Mesenchymal stem cell (in vitro differentiated cells and primary cell): ENCODE data around the gene VCAM1.
"Not testable (repeated sequence)": the region's sequence is repeated elsewhere in the genome, so short reads cannot be mapped to it uniquely, and the experiment has no call there.

Experiments used
- DNase-seq: peaks from one replicate; pipeline ENCODE4 v3.0.0-alpha.2; 2013
- H2AFZ ChIP-seq: one replicate; pipeline ENCODE4 v1.6.1; 2013; ENCODE audit warnings: low read depth, mild to moderate bottlenecking, control low read depth, inconsistent platforms, low read length, moderate library complexity
- H2AK5ac ChIP-seq: 2 replicates; pipeline ENCODE4 v1.6.1; 2013; ENCODE audit warnings: low read length, moderate library complexity, mild to moderate bottlenecking, inconsistent platforms; ENCODE audit not compliant: severe bottlenecking
- H2BK120ac ChIP-seq: one replicate; pipeline ENCODE4 v1.6.1; 2013; ENCODE audit warnings: low read depth, mild to moderate bottlenecking, inconsistent platforms, low read length, moderate library complexity
- H2BK12ac ChIP-seq, 2 experiments: one replicate each; pipeline ENCODE4 v1.6.1; 2013; ENCODE audit warnings: inconsistent platforms in 2 of 2, low read length in 2 of 2, mild to moderate bottlenecking in 2 of 2, moderate library complexity in 2 of 2, control low read depth in 1 of 2
- H2BK15ac ChIP-seq: one replicate; pipeline ENCODE4 v1.6.1; 2013; ENCODE audit warnings: mild to moderate bottlenecking, low read depth, inconsistent platforms; ENCODE audit not compliant: poor library complexity, severe bottlenecking
- H2BK5ac ChIP-seq: 2 replicates; pipeline ENCODE4 v1.6.1; 2013; ENCODE audit warnings: low read depth, mild to moderate bottlenecking, low read length, control low read depth, inconsistent platforms; ENCODE audit not compliant: poor library complexity, severe bottlenecking
- H3K14ac ChIP-seq, 2 experiments: one replicate each; pipeline ENCODE4 v1.6.1; 2013; ENCODE audit warnings: inconsistent platforms in 2 of 2, low read length in 2 of 2, control low read depth in 1 of 2, mild to moderate bottlenecking in 1 of 2, moderate library complexity in 1 of 2
- H3K18ac ChIP-seq, 2 experiments: one replicate each; pipeline ENCODE4 v1.6.1; 2013; ENCODE audit warnings: inconsistent platforms in 2 of 2, low read length in 2 of 2, control low read depth in 1 of 2, low read depth in 1 of 2, mild to moderate bottlenecking in 1 of 2
- H3K23ac ChIP-seq, 2 experiments: one replicate each; pipeline ENCODE4 v1.6.1; 2013; ENCODE audit warnings: inconsistent platforms in 2 of 2, low read length in 2 of 2, mild to moderate bottlenecking in 2 of 2, moderate library complexity in 2 of 2, control low read depth in 1 of 2
- H3K27ac ChIP-seq: 2 replicates; pipeline ENCODE4 v1.5.1; 2013; ENCODE audit warnings: mild to moderate bottlenecking, moderate library complexity, low read length, control low read depth, inconsistent platforms; ENCODE audit not compliant: poor library complexity, severe bottlenecking
- H3K27me3 ChIP-seq, 2 experiments: 2 replicates each; pipeline versions ENCODE4 v1.6.1 to v1.7.0; 2013; ENCODE audit warnings: low read length in 2 of 2, mild to moderate bottlenecking in 2 of 2, moderate library complexity in 2 of 2, control low read depth in 1 of 2, inconsistent platforms in 1 of 2; ENCODE audit not compliant: control insufficient read depth in 1 of 2, insufficient read depth in 1 of 2
- H3K36me3 ChIP-seq, 2 experiments: 2 replicates each; pipeline versions ENCODE4 v1.6.1 to v1.7.0; 2013; ENCODE audit warnings: low read length in 2 of 2, control low read depth in 1 of 2, inconsistent platforms in 1 of 2, low read depth in 1 of 2, mild to moderate bottlenecking in 1 of 2; ENCODE audit not compliant: insufficient read depth in 2 of 2, control insufficient read depth in 1 of 2
- H3K4ac ChIP-seq, 2 experiments: one replicate each; pipeline ENCODE4 v1.6.1; 2013; ENCODE audit warnings: inconsistent platforms in 2 of 2, low read length in 2 of 2, mild to moderate bottlenecking in 2 of 2, moderate library complexity in 2 of 2, control low read depth in 1 of 2, low read depth in 1 of 2
- H3K4me1 ChIP-seq: 2 replicates; pipeline ENCODE4 v1.6.1; 2013; ENCODE audit warnings: low read depth, low read length, control low read depth; ENCODE audit not compliant: control insufficient read depth, insufficient read depth
- H3K4me2 ChIP-seq: 2 replicates; pipeline ENCODE4 v1.6.1; 2013; ENCODE audit warnings: low read length, mild to moderate bottlenecking, inconsistent platforms; ENCODE audit not compliant: poor library complexity, severe bottlenecking
- H3K4me3 ChIP-seq, 2 experiments: 2 replicates each; pipeline versions ENCODE4 v1.5.1 to v1.7.0; 2013; ENCODE audit warnings: low read length in 2 of 2, mild to moderate bottlenecking in 2 of 2, control low read depth in 1 of 2, low read depth in 1 of 2; ENCODE audit not compliant: insufficient read depth in 1 of 2
- H3K79me1 ChIP-seq: replicated peaks from 2 replicates; pipeline ENCODE4 v1.6.1; 2013; ENCODE audit warnings: mild to moderate bottlenecking, control low read depth, low read length, inconsistent platforms; ENCODE audit not compliant: poor library complexity, severe bottlenecking
- H3K9ac ChIP-seq: 2 replicates; pipeline ENCODE4 v1.7.0; 2013; ENCODE audit warnings: mild to moderate bottlenecking, low read length, moderate library complexity
- H3K9me3 ChIP-seq: 2 replicates; pipeline ENCODE4 v1.7.0; 2013; ENCODE audit warnings: mild to moderate bottlenecking, low read length; ENCODE audit not compliant: control insufficient read depth
- H4K8ac ChIP-seq: one replicate; pipeline ENCODE4 v1.6.1; 2013; ENCODE audit warnings: inconsistent platforms, mild to moderate bottlenecking, low read length, moderate library complexity
- H4K91ac ChIP-seq: one replicate; pipeline ENCODE4 v1.6.1; 2013; ENCODE audit warnings: mild to moderate bottlenecking, low read length, inconsistent platforms
- WGBS: methylation state at CpG from one replicate; pipeline ENCODE4 v1.1.7; 2013; ENCODE audit warnings: mixed read lengths; 5-methylcytosine and 5-hydroxymethylcytosine counted together

Gene VCAM1

GRCh38 chr1:100710906-100711682 lies 8.4 kb upstream of the VCAM1 start:
- Histone ChIP-seq H3K4me2 (no peak overlapping the region), H3K18ac (no peak overlapping the region), H4K8ac (no peak overlapping the region), H3K9me3 (no peaks in the 10 kb centered on the region), H2BK5ac (no peak overlapping the region), H3K27ac (no peak overlapping the region), H2BK120ac (no peak overlapping the region), H3K4ac (no peak overlapping the region), H2AFZ (no peak overlapping the region), H3K79me1 (no peaks in the 10 kb centered on the region), H3K4me3 (no peak overlapping the region), H2AK5ac (peak overlapping the region; percentile 22), H3K36me3 (no peaks in the 10 kb centered on the region), H3K9ac (no peak overlapping the region), H2BK15ac (no peak overlapping the region), H2BK12ac (peak overlapping the region in 1 of 2 experiments; percentile 24), H3K4me1 (peaks cover 5% of the 10 kb centered on the region), H3K27me3 (no peaks in the 10 kb centered on the region), H3K14ac (no peak overlapping the region), H4K91ac (no peak overlapping the region), H3K23ac (no peak overlapping the region)
- WGBS: no CpG with 5 or more reads among the region's 1 CpG
- DNase-seq: peak; percentile 60

DNA sequence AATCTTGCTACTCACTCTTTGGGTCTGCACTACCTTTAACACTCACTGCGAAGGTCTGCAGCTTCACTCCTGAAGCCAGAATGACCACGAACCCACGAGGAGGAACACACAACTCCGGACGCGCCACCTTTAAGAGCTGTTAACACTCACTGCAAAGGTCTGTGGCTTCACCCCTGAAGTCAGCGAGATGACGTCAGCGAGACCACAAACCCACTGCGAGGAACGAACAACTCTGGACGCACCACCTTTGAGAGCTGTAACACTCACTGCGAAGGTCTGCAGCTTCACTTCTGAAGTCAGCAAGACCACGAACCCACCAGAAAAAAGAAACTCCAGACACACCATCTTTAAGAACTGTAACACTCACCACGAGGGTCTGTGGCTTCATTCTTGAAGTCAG lies 6.5 kb upstream of the VCAM1 start:
- not testable (repeated sequence) for H3K27ac ChIP-seq, H2BK15ac ChIP-seq, H4K8ac ChIP-seq, H3K18ac ChIP-seq, H3K27me3 ChIP-seq, H2AFZ ChIP-seq, H2BK5ac ChIP-seq, H3K36me3 ChIP-seq, H3K4me3 ChIP-seq, H2BK120ac ChIP-seq, H3K9me3 ChIP-seq, H2AK5ac ChIP-seq, H3K79me1 ChIP-seq, H3K4me2 ChIP-seq, DNase-seq, H4K91ac ChIP-seq, H3K9ac ChIP-seq, H3K14ac ChIP-seq, H3K4me1 ChIP-seq, H3K23ac ChIP-seq
- WGBS: 96% methylated on average over 15 of the region's 15 CpGs
- Histone ChIP-seq H2BK12ac (peak overlapping the region in 1 of 2 experiments; percentile 50), H3K4ac (peak overlapping the region in 1 of 2 experiments; percentile 9)

- Histone ChIP-seq H4K91ac (no peak overlapping the region), H2AFZ (no peak overlapping the region), H3K27ac (no peak overlapping the region), H3K23ac (no peak overlapping the region), H3K27me3 (no peaks in the 10 kb centered on the region), H3K4me2 (no peak overlapping the region), H2BK12ac (peak overlapping the region in 1 of 2 experiments; percentile 2), H3K36me3 (no peaks in the 10 kb centered on the region), H3K18ac (no peak overlapping the region), H3K4me1 (peaks cover 5% of the 10 kb centered on the region), H2AK5ac (no peak overlapping the region), H3K79me1 (no peaks in the 10 kb centered on the region), H4K8ac (peak overlapping the region; percentile 61), H3K9ac (no peak overlapping the region), H2BK15ac (no peak overlapping the region), H3K14ac (no peak overlapping the region), H3K4ac (no peak overlapping the region), H2BK5ac (no peak overlapping the region), H2BK120ac (no peak overlapping the region), H3K4me3 (no peak overlapping the region), H3K9me3 (no peaks in the 10 kb centered on the region)
- no peak for DNase-seq
- WGBS: 71% methylated on average over 3 of the region's 3 CpGs
Measured at GRCh38 chr1:100713626-100714025, 5.9 kb upstream of the VCAM1 start.

- DNase-seq: no peak
- no peak overlapping the region for H3K14ac ChIP-seq
- no peaks in the 10 kb centered on the region for H3K36me3 ChIP-seq
- no peak overlapping the region for H3K4me3 ChIP-seq
- H3K4me2 ChIP-seq: no peak overlapping the region
- H2AK5ac ChIP-seq: no peak overlapping the region
- no peak overlapping the region for H2BK5ac ChIP-seq
- H3K27me3 ChIP-seq: no peaks in the 10 kb centered on the region
- no peak overlapping the region for H3K9ac ChIP-seq
- H3K4ac ChIP-seq: no peak overlapping the region
- H3K23ac ChIP-seq: no peak overlapping the region
- no peak overlapping the region for H3K27ac ChIP-seq
- H2BK15ac ChIP-seq: no peak overlapping the region
- no peak overlapping the region for H2BK12ac ChIP-seq
- no peaks in the 10 kb centered on the region for H3K79me1 ChIP-seq
- H3K18ac ChIP-seq: no peak overlapping the region
- H3K9me3 ChIP-seq: no peaks in the 10 kb centered on the region
- no peak overlapping the region for H2AFZ ChIP-seq
- no peak overlapping the region for H4K91ac ChIP-seq
- peaks cover 5% of the 10 kb centered on the region for H3K4me1 ChIP-seq
- H4K8ac ChIP-seq: no peak overlapping the region
- no peak overlapping the region for H2BK120ac ChIP-seq
- WGBS: no CpG with 5 or more reads among the region's 1 CpG
Measured at GRCh38 chr1:100714599-100714998, 4.9 kb upstream of the VCAM1 start.
